HL-60/S4 treated with retinoic acid at 250 ng/mL for 4 days and 3 days (cell line): Measurements from ENCODE around the gene APOH.

Experiments used
- in situ Hi-C: fragments of 300-500 bp; cut with MboI; formaldehyde crosslinking; loops from 2 replicates; pipeline ENCODE4 v1.7.0; 2022; ENCODE audit warnings: low sequenced_read_pairs

The APOH gene

GRCh38 chr17:66203274-66204015, 25.8 kb downstream of the APOH start:
- in situ Hi-C loops, result loop anchor here (25.0 kb wide), 1 partner anchor 709 kb away; no protein-coding TSS in a partner anchor

DNA sequence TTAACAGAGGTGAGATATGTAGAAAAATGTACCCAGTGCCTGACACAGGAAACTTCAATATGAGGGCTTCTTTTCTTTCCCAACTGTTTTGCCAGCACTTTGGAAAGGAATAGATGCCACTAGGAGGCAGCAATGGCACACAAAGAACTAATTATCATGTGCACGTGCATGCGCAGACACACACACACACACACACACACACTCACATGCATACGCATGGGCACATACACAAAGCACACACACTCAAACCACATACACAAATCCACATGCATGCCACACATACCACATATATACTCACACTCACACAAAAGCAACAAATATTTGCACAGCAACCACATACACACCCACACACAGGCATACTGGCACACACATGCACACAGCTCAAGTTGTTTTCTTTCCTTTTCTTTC, 28.5 kb downstream of the APOH start:
- in situ Hi-C loops, result loop anchor here (25.0 kb wide), 1 partner anchor 712 kb away; no protein-coding TSS in a partner anchor

- in situ Hi-C loops, result no loop called here
Measured at GRCh38 chr17:66198242-66198641, 31.0 kb downstream of the APOH start.

GRCh38 chr17:66192378-66192687, 36.9 kb downstream of the APOH start:
- in situ Hi-C loops, result no loop called here

GRCh38 chr17:66191593-66192377, 37.4 kb downstream of the APOH start, which contains the start of gene CEP112:
TSS of gene CEP112 (minus strand) at chr17:66192133.
- in situ Hi-C loops, result no loop called here

- in situ Hi-C loops, result no loop called here
Measured at GRCh38 chr17:66190738-66191592, 38.2 kb downstream of the APOH start.

GRCh38 chr17:66187718-66188117, 41.5 kb downstream of the APOH start:
- in situ Hi-C loops, result no loop called here

DNA sequence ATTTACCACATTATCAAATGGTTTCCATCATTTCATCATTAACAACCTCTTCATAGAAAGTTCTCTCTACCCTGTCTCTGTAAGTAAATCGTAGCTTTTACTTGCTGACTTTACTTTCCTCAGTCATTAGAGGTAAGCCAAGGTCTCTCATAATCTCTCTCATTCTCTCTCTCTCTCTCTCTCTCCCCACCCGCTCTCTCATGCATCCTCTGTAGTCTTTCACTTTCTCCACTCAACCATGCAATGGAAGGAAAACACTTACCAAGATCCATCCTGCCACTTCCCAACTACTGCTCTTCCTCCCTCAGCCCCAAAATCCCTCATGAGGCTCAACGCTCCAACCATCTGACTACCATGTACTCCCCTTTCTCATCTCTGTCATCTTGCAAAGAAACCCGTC, 43.4 kb downstream of the APOH start:
- in situ Hi-C loops, result no loop called here

DNA sequence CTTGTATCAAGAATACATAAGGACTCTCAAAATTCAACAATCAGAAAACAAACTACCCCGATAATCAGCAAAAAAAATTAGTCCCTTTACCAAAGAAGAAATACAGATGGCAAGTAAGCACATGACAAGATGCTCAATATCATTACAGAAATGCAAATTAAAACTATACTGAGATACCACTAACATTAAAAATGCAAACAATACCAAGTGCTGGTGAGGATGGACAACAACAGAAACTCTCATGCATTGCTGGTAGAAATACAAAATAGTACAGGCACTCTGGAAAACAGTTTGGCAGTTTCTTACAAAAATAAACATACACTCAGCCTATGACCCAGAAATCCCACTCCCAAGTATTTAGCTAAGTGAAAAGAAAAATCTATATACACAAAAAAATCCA, 44.8 kb downstream of the APOH start:
- in situ Hi-C loops, result no loop called here

GRCh38 chr17:66183529-66183928, 45.7 kb downstream of the APOH start:
- in situ Hi-C loops, result no loop called here

GRCh38 chr17:66178642-66179041, 50.6 kb downstream of the APOH start:
- in situ Hi-C loops, result no loop called here

DNA sequence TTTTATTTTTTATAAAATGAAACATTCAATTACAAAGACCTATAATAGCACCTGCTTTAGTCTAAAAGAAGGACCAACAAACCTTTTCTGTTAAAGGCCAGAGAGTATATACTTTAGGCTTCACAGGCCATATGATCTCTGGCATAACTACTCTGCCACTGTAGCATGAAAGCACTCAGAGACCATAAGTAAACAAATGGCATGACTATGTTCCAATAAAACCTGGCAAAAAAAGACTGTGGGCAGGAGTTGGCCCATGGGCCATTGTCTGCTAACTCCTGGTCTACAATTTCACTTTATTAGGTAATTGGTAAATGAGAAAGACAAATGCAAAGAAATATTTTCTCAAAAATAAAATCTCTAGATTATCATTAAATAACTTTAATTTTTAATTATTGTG, 52.2 kb downstream of the APOH start:
- in situ Hi-C loops, result no loop called here

- in situ Hi-C loops, result no loop called here
Measured at GRCh38 chr17:66175892-66176291, 53.3 kb downstream of the APOH start.

GRCh38 chr17:66172691-66173223, 56.5 kb downstream of the APOH start:
- in situ Hi-C loops, result loop anchor here (25.0 kb wide), 1 partner anchor 885 kb away; no protein-coding TSS in a partner anchor

- in situ Hi-C loops, result loop anchor here (25.0 kb wide), 1 partner anchor 885 kb away; no protein-coding TSS in a partner anchor
Measured at GRCh38 chr17:66172144-66172543, 57.1 kb downstream of the APOH start.

DNA sequence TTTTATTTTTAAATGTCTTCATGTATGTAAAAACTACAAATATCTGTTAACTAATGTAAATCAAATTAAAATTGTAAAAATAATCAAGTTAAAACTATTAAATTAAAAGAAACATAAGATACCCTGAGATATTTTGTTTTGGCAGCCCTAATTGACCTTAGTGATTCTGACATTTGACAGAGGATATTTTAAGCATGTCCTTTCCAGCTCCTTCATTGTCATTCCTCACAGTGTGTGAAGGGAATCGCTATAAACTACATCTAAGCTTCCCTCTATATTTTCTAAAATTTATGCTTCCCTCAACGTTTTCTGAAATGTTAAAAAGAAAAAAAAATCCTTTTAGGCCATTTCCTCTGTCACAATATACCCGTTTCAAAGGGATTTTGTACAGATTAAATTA, 57.5 kb downstream of the APOH start:
- in situ Hi-C loops, result loop anchor here (25.0 kb wide), 1 partner anchor 884 kb away; no protein-coding TSS in a partner anchor

DNA sequence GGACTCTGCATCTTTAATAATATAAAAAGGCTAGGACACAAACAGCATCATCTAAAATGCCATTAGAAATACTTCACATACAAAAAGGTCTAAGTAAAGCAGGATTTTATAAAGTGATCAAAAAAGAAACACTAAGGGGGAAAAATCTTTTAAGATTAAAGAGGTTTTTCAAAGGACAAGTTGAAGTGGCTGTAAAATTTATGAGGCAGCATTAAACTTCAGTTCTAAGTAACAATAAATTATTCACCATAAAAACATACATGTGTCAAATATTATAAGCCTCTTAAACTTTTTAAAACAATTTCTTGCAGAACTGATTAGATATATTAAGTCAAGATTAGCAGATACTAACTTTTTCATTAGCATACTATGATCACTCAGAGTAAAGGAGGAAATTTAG, 58.0 kb downstream of the APOH start:
- in situ Hi-C loops, result loop anchor here (25.0 kb wide), 1 partner anchor 884 kb away; no protein-coding TSS in a partner anchor

DNA sequence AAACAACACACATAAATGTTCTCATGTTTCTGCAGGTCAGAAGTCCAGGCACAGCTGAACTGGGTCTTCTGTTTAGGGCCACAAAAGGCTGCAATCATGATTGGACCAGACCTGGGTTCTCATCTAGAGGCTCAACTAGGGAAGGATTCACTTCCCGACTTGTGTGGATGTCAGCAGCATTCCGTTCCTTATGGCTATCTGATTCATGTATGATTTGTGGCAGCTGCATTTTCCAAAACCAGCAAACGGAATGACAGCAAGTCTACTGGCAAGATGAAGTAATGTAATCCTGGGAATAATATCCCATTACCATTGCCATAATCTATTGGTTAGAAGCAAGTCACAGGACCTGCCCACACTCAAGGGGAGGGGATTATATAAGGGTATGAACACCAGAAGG, 59.4 kb downstream of the APOH start:
- in situ Hi-C loops, result loop anchor here (25.0 kb wide), 1 partner anchor 883 kb away; no protein-coding TSS in a partner anchor

DNA sequence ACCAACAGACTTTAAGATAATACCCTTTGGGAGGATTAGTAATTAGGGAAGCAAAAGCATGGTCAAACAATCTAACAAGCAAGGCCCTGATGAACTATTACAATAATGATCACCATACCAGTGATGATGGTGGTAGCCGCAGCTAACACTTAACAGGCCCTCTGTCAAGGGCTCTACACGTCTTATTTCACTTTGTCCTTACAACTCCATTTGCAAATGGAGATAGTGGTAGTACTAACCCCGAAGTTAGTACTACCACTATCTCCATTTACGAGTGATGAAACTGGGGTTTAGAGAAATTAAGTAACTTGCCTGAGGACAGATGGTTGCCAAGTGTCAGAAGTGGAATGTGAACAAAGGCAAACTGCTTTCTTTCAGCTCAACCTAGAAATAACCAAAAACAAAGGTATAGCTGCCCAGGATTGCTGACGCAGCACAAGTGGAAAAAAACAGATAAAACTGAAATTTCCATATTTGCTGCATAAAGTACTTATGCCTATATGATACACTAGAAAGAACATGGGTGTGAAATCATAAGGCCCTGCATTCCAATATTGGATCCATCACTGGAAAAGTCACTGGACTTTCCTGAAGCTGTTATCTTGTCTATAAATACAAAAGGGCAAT, 61.9 kb downstream of the APOH start:
- in situ Hi-C loops, result loop anchor here (25.0 kb wide), 1 partner anchor 880 kb away; no protein-coding TSS in a partner anchor

DNA sequence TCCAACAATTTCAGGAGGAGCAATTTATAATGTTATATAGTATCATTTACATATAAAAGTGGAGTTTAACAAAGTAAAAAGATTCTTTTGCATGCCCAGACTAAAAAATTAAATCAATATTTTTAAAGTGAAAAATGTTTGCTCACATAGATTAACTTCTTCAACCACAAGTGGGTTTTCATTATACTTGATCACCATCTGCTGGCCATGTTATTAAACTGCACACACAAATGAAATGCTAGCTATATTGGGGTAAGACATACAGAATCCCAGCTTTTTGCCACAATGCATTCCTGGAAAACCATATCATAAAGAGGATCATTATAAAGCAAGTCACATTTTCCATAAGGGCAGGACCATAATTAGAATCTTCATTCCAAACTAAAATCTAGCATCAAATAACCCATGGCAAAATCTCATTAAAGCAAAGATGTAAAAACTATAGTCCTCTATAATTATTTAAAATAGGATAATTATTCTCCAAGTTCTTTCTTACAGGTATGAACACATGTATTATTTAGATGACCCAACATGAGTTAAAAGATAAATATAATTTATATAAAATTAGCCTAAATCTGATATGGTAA, 63.6 kb downstream of the APOH start:
- in situ Hi-C loops, result loop anchor here (25.0 kb wide), 1 partner anchor 878 kb away; no protein-coding TSS in a partner anchor
